OCI-LY1 (cell line): ENCODE data around the gene HHEX.

ENCODE experiments used
- CTCF ChIP-seq: fragments of 200-600 bp; sonication (generic), shearing (Covaris generic); IDR thresholded peaks from 2 replicates; pipeline ENCODE4 v1.5.1; 2017; ENCODE audit warnings: mild to moderate bottlenecking, antibody characterized with exemption, low read length, moderate library complexity, mixed read lengths
- EZH2 ChIP-seq: fragments of 200-600 bp; sonication (generic), shearing (Covaris generic); IDR thresholded peaks from 2 replicates; pipeline ENCODE4 v1.8.0; 2017; ENCODE audit warnings: borderline replicate concordance, mixed run types, mild to moderate bottlenecking, antibody characterized with exemption, low read length, moderate library complexity, mixed read lengths

DNA sequence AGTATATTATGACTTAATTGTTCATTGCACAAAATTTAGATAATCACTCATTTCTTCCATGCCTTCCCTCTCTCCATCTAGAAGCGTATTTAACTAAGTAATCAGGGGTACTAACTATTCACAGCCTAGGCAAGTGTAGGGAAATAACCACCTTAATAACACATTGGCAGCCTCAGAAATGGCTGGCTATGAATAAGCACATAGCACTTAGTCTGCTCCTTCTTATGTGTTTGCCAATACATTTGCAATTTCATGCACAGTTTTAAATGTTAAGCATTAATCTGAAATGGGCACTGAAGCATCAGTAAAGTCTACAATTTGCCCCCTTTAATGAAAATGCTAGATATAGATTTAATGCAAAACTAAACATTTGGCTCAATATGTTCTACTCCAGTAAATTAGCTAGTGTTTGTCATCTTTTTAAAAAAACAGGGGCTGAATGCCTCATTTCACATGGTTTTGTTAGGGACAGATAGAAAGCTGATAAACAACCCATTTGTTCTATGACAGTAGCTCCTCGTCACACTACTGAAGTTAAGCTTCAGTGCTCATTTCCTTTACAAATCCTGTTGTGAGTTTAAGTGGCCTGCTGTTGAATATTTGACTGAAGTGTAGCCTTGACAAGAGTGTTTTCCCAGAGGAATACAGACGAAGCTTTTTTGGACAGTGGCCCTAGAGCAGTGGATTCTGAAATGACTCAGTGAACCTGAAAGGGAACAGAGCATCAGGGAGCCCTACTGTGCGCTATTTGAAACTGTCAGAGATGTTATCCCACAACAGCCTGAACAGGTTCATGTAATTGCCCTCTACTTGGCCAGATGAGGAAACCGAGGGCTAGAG, 30.5 kb downstream of the HHEX start:
- TF ChIP-seq CTCF: no peak
- TF ChIP-seq EZH2: no peak
